B cell (primary cell): ENCODE data around the gene L3MBTL1.

Source experiments
- EZH2 ChIP-seq: IDR thresholded peaks from 2 replicates; pipeline ENCODE4 v1.6.1; 2012; ENCODE audit warnings: borderline replicate concordance, low read depth, mild to moderate bottlenecking, moderate library complexity, low read length; ENCODE audit not compliant: insufficient read depth, poor library complexity, severe bottlenecking
- TF ChIP-seq, protein P1 (sequence below): fragments of 200-600 bp; IDR thresholded peaks from one replicate; pipeline ENCODE4 v1.8.0; 2022; ENCODE audit warnings: antibody characterized with exemption, mild to moderate bottlenecking

- TF ChIP-seq, protein P1, sequence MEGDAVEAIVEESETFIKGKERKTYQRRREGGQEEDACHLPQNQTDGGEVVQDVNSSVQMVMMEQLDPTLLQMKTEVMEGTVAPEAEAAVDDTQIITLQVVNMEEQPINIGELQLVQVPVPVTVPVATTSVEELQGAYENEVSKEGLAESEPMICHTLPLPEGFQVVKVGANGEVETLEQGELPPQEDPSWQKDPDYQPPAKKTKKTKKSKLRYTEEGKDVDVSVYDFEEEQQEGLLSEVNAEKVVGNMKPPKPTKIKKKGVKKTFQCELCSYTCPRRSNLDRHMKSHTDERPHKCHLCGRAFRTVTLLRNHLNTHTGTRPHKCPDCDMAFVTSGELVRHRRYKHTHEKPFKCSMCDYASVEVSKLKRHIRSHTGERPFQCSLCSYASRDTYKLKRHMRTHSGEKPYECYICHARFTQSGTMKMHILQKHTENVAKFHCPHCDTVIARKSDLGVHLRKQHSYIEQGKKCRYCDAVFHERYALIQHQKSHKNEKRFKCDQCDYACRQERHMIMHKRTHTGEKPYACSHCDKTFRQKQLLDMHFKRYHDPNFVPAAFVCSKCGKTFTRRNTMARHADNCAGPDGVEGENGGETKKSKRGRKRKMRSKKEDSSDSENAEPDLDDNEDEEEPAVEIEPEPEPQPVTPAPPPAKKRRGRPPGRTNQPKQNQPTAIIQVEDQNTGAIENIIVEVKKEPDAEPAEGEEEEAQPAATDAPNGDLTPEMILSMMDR: no peak
- no peak for TF ChIP-seq EZH2
These were observed 41.9 kb upstream of the L3MBTL1 start for GRCh38 chr20:43465625-43465943.
